Stimulated activated naive CD4-positive, alpha-beta T cell (primary cell): ENCODE measurements around the gene RECQL.
A peak's percentile ranks its signal among the peaks of the same experiment; 100 is the strongest.
"Not testable (repeated sequence)": the region's sequence is repeated elsewhere in the genome, so short reads cannot be mapped to it uniquely, and the experiment has no call there.

Experiments used
- DNase-seq, 6 experiments: peaks; one replicate each; lab custom pipeline; 2025; lab: John Stamatoyannopoulos, UW

RECQL gene

GRCh38 chr12:21502164-21502496, 695 bp upstream of the RECQL start:
- peak in 3 of 6 experiments; percentile 30 to 70 (median 42) for DNase-seq

GRCh38 chr12:21500786-21501257, 613 bp downstream of the RECQL start:
- no peak for DNase-seq

DNA sequence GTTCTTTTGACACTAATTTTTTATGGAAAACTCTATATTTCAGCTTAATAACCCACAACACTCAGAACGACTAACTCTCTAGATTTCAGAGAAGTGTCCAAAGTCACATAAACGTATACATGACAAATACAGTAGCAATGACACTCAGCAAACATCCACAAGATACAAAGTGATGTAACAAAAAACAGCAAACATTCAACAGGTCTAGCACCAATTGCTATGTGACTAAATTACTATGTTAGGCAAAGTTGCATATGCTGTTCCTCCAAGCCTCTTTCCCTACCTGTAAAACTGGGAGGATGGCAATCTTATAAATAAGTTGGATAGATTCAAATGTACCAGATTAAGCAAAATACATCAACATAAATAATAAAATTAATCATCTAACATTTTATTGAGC, 1.7 kb downstream of the RECQL start:
- no peak for DNase-seq

DNA sequence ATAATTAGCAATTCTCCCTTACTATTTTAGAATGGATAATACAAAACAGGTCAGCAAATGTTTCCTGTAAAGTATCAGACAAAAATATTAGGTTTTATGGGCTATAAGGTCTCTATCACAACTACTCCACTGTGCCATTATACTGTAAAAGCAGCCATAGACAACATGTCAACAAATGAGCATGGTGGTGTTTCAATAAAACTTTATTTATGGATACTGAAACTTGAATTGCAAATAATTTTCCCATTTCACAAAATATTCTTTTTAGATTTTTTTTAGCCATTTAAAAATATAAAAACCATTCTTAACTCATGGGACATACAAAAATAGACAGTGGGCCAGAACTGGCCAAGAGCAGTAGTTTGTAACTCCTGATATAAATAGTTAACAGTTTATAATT, 15.4 kb downstream of the RECQL start:
- no peak for DNase-seq

DNA sequence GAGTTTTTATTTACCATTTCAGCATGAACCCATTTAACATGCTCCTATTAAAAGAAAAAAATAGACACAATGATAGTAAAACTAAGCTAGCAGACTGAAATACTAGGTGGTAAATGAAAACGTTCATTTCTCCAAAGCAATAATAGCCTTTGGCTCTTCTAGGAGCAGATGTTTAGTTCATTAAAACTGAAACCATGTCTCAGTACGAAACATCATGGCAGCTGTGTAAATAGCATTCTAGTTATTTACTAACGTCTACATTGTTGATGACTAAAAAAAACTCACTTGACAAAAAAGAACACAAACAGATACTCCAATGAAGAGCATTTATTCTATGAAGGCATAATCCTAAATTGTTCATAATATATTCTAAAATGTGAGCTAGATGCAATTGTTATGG, 17.9 kb downstream of the RECQL start:
- no peak for DNase-seq

GRCh38 chr12:21478756-21479455, 22.5 kb downstream of the RECQL start:
- no peak for DNase-seq

DNA sequence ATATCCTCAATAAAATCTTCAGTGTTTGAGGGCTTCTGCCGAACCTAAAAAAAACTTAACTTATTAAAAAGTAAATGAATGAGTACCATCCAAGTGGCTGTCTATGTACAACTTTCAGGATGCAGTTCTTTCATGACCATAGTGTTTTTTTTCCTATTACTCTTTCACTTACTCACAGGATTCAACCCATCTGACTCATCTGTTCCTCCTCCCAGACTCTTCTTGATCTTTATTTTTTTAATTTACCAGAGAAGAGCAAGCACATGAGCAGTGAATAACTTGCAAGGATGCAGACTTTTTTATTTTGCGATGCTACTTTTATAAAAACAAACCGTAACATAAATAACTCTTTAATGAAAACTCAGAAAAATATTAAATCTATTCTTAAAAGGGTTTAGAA, 24.5 kb downstream of the RECQL start:
- no peak for DNase-seq

GRCh38 chr12:21475552-21475951, 25.9 kb downstream of the RECQL start:
- no peak for DNase-seq

DNA sequence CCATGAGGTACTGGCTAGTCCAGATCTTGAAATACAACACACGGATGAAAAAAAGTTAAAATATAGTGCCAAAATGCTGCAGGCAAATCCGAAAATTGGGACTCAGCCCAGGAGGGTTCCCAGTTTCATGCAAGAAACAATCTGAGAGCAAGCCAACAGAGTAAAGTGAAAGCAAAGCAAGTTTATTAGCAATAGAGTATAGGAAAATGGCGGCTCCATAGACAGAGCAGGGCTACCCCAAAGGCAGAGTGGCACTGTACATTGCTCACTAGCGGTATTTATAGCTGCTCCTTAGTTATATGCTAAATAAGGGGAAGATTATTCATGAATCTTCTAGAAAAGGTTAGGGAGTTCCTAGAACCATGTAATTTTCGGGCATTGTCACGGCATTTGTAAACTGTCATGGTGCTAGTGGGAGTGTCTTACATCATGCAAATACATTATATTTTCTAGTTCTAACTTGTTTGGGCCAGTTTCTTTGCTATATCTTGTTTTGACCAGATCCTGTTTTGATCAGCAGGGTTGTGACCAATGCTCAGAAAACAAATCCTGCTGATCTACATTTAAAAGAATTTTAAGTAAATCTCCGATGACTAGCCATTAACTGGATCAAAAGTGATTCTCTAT, 29.1 kb downstream of the RECQL start:
- DNase-seq = no peak

- no peak for DNase-seq
Observed at GRCh38 chr12:21471294-21471693, 30.1 kb downstream of the RECQL start.

- not testable (repeated sequence) for DNase-seq
Observed at GRCh38 chr12:21467334-21467733, 34.1 kb downstream of the RECQL start.

DNA sequence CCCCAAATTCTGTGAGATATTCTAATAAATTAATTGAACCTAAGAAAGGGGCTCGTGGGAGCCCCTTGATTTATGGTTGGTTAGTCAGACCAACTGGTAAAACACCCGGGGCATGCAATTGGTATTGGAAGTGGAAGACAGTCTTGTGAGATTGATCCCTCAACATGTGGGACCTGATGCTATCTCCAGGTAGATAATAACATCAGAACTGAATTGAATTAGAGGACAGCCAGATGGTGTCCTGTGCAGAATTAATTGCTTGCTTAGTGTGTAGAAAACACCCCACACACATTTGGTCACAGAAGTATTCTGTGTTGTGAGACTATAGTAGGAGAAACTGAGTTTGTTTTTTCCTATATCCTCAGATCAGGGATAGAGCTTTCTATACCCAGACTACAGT, 42.0 kb downstream of the RECQL start:
- no peak for DNase-seq

DNA sequence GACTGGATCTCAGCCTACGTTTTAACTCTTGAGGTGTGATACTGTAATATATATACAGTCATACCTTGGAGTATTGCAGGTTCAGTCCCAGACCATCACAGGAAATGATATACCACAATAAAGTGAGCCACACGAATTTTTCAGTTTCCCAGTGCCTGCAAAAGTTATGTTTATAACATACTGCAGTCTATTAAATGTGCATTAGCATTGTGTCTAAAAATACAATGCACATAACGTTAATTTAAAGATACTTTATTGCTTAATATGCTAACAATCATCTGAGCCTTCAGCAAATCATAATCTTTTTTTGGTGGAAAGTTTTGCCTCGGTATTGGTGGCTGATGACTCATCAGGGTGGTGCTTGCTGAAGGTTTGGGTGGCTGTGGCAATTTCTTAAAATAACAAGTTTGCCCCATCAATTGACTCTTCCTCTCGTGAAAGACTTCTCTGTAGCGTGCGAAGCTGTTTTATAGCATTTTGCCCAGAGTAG, 45.1 kb downstream of the RECQL start:
- DNase-seq = peak in 3 of 6 experiments; percentile 22 to 43 (median 35)

DNA sequence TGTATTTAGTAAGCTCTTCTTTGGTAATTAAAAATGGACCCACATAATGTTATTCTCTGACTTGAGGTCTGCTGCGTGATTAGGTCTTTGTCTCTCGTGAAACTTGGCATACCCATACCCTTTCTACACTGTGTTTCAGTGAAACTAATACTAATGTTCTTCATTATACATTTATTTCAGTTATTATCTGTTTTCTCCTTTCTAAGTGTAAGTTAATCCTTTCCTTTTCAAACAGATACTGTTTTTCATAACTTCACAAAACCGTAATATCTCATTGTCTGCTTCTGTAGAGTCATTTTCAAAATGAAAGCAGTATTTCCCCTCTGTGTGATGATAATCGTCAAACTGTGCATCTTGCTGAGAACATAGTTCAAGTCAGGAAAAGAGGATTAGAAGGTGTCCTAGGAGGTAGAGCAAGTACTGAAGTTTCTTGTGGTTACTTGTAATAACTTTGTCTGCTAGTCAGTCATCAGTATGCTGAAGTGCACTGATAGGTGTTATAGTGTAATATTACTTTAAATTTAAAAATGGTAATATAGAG, 48.1 kb downstream of the RECQL start:
- DNase-seq = no peak

- no peak for DNase-seq
Observed at GRCh38 chr12:21451529-21451928, 49.9 kb downstream of the RECQL start.

- no peak for DNase-seq
Observed at GRCh38 chr12:21444193-21445146, 57.0 kb downstream of the RECQL start.

DNA sequence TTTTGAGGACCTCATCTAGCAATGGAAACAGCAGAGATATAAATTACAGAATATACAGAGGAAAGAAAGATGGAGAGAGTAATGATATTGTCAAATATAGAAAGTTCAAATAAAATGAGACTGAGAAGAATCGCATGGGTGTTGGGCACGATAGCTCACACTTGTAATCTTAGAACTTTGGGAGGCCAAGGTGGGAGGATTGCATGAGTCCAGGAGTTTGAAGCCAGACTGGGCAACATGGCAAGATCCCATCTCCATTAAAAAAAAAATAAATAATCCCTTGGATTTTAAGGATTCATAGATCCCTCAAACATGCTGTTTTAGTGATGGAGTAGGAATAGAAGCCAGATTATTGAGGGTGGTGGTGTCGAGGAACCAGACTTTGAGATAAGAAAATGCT, 62.1 kb downstream of the RECQL start:
- no peak for DNase-seq

DNA sequence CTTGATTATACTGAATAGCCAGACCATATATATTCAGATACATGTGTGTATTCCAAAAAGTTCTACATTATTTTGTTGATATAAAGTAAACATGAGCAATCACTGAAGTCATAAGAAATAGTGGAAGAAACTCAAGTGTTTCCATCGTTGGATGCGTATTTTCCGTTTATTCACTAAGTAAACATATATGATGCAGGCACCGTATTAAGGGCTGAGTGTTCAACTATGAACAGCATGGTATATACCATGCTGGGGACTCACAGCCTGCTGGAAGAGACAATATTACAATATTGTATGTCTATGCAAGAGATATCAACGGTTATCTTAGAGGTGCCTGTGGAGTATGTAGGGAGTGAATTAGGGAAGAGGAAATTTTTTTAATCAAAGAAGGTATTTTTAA, 62.8 kb downstream of the RECQL start:
- no peak for DNase-seq

GRCh38 chr12:21434699-21435098, 66.7 kb downstream of the RECQL start:
- no peak for DNase-seq

GRCh38 chr12:21433525-21433924, 67.9 kb downstream of the RECQL start:
- DNase-seq = no peak

GRCh38 chr12:21429994-21430393, 71.4 kb downstream of the RECQL start:
- DNase-seq = no peak

- no peak for DNase-seq
Observed at GRCh38 chr12:21428241-21428640, 73.2 kb downstream of the RECQL start.
